ENCODE data around the gene AZU1.

The AZU1 gene

DNA sequence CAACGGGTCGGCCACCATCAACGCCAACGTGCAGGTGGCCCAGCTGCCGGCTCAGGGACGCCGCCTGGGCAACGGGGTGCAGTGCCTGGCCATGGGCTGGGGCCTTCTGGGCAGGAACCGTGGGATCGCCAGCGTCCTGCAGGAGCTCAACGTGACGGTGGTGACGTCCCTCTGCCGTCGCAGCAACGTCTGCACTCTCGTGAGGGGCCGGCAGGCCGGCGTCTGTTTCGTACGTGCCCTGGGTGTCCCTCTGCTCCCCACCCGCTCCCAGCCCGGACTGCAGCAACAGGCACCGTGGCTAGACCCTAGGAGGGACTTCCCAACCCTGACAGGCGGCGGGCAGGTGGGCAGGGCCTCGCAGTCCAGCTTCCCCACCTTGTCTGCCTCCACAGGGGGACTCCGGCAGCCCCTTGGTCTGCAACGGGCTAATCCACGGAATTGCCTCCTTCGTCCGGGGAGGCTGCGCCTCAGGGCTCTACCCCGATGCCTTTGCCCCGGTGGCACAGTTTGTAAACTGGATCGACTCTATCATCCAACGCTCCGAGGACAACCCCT lies 28.0 kb downstream of the AZU1 start:
- no peak for DNase-seq

DNA sequence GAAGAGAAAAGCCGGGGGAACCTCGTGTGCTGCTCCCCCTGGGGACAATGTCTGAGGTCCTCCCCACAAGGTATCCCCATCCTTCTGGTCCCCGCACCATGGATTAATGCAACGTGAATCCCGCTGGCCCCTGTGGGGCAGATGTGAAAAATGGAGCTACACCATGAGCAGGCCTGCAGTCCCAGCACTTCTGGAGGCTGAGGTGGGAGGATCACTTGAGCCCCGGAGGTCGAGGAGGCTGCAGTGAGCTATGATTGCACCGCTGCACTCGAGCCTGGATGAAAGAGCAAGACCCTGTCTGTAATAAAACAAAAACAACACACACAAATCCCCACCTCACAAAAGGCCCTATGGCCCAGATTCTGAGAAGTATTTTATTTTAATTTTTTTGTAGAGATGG lies 30.6 kb downstream of the AZU1 start:
- DNase-seq = no peak

DNA sequence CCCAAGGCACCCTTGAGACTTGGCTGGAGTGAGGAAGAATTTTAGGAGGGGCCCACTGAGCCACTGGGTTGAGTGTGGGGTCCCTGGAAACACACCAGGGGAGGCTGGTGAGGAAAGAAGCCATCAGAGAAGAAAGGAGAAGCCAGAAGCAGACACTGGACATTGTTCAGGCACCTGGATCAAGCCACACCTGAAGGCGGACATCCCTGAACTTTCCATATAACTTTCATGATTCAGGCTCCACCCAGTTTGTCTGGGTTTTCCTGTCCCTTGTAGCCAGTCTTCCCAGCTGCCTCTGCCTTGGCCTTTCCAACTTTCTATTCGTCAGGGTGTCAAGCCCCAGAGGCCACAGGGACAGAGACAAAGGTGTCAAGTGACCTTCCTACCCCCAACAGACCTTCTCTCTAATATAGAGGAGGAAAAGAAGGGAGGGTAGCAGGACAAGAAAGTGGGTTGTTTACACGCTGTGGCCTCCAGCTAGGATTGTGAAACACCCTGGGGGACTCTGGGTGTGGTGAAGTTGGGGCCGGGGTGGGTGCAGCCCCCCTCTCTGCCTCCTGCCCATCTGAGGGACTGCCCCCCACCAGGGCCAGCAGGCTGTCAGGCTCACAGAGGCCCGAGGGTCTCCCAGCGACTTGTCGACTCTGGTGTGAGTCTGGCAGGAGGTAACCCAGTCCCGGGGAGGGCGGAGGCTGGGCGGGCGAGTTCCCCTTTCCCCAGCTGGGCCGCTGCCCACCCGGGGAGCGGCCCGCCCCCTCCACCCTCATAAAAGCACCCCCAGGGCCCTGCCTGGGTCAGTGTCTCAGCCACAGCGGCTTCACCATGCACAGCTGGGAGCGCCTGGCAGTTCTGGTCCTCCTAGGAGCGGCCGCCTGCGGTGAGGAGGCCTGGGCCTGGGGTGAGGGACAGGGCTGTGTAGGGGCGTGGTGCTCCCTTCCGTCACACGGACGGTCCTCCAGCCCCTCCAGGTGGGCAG lies 31.5 kb downstream of the AZU1 start, which contains the start of gene CFD:
CFD (plus strand) TSS at position 797 of the 976 bp plus-strand sequence; CDS start at position 823, 26 bp downstream.
- DNase-seq = no peak

DNA sequence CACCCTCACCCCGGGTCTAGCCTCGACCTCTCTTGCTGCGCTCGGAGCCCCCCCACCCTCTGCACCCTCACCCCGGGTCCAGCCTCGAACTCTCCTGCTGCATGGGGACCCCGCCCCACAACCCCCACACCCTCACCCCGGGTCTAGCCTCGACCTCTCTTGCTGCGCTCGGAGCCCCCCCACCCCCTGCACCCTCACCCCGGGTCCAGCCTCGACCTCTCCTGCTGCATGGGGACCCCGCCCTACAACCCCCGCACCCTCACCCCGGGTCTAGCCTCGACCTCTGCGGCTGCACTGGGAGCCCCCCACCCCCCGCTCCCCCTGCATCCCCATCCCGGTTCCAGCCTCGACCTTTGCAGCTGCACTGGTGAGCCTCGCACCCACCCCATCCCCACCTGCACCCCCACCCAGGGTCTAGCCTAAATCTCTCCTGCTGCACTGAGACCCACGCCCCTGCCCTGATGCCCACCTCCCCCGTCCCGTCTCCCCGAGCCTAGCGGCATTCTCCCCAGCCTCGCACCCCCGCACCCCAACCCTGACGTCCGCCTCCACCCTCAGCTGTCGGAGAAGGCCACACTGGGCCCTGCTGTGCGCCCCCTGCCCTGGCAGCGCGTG lies 33.6 kb downstream of the AZU1 start:
- no peak for DNase-seq

DNA sequence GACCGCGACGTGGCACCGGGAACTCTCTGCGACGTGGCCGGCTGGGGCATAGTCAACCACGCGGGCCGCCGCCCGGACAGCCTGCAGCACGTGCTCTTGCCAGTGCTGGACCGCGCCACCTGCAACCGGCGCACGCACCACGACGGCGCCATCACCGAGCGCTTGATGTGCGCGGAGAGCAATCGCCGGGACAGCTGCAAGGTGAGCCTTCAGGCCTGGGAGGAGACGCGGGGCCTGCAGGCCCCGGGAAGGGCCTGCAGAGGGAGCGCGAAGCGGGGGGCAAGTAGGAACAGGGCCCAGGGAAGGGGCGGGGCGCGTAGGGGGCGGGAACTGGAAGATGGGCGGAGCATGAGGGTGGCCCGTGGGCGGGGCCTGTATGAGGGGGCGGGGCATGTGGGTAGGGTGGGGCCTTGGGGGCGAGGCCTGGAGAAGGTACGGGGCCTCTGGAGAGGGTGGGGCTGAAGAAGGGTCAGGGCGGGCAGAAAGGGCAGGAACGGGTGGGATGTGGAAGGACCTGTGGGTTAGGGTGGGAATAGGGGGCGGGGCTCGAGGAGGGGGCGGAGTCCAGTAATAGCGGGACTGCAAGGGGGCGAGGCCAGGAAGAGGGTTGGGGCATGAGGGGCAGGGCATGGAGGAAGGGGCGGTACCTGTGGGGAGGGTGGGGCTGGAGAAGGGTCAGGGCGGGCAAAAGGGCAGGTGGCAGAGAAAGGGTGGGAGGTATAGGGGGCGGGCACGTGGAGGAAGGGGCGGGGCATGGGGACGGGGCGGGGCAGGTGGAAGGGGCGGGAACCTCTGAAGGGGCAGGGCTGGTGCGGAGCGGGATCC lies 34.3 kb downstream of the AZU1 start:
- peak; percentile 34 for DNase-seq

DNA sequence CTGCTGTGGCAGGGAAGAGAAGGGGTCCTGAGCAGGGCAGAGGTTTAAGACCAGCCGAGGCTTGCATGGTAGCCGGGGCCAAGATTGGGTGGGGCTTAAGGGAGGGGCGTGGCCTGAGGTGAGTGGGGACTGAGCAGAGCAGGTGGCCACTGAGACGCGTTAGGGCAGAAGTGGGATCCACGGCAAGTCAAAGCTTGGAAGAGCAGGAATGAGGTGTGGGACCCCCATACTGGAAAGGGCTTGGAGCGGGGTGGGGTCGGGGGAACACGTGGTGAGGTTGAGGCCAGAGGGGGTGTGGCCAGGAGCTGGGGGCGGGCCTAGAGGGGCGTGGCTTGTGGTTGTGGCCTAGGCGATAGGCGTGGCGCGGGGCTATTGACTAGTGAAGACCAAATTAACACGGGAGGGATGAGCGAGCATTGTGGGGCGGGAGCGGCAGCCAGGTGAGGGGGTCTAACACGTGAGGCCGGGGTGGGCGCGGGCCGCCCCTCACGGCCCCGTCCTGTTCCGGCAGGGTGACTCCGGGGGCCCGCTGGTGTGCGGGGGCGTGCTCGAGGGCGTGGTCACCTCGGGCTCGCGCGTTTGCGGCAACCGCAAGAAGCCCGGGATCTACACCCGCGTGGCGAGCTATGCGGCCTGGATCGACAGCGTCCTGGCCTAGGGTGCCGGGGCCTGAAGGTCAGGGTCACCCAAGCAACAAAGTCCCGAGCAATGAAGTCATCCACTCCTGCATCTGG lies 35.1 kb downstream of the AZU1 start:
- peak; percentile 79 for DNase-seq

DNA sequence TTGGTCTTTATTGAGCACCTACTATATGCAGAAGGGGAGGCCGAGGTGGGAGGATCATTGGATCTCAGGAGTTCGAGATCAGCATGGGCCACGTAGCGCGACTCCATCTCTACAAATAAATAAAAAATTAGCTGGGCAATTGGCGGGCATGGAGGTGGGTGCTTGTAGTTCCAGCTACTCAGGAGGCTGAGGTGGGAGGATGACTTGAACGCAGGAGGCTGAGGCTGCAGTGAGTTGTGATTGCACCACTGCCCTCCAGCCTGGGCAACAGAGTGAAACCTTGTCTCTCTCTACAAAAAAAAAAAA lies 35.6 kb downstream of the AZU1 start:
- DNase-seq = no peak

DNA sequence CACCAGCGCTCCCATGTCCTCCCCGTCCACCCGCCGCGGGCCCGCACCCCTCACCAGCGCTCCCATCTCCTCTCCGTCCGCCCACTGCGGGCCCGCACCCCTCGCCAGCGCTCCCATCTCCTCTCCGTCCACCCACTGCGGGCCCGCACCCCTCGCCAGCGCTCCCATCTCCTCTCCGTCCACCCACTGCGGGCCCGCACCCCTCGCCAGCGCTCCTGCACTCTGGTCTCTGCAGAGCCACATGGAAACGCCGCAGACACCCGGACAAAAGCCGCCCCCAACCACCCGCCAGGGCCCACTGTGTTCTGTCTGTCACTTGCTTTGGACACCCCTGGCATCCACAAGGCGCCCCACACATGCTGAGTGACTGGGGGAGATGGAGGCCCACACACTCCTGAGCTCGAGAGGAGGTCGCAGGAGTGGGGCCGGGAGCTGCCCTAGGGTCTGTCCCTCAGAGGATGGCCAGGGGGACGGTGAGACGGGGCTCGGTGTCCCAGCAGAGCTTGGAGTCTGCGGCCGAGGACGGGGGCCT lies 39.2 kb downstream of the AZU1 start:
- DNase-seq = no peak

DNA sequence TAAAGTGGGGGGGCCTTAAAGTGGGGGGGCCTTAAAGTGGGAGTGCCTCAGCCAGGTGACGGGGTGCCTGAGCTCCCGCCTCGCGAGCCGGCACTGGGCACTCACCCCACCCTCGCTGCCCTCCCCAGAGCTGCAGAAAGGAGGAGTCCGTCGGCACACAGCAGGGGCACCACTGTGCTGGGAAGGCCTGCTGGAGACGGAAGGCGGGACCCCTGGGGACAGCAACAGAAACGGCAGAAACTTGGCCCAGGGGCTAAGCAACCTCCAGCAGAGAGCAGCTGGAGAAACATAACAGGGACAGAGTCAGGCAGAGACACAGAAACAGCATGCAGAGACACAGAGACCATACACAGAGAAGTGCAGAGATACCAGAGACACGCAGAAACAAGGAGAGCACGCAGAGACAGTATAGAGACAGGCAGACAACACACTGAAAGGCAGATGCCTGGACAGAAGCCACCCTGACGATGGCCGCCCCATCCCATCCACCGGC lies 39.7 kb downstream of the AZU1 start:
- DNase-seq = peak; percentile 33

DNA sequence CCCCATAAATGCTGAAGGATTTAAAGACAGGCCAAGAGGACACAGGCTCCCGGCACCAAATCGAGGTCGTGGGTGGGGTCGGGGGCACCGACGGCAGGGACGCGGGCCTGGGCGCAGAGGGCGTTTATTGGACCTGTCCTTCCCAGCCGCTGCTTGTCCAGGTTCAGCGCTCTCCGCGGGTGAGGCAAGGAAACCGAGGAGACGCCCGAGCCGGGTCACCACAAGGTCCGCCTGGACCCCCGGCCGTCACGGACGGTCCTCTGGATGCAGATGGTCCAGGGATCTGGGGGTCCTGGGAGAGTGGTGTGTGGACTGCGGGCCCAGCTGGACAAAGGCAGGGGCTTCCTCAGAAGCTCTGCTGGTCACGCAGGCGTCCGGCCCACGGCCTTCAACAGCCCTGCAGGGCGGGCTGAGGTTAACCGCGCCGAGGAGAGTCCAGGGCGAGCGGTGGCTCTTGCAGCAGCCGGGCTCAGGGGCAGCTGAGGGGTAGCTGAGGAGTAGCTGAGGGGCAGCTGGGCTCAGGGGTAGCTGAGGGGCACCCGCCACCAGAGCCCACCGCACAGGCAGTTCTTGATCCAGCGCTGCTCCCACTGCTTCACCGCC lies 40.3 kb downstream of the AZU1 start:
- no peak for DNase-seq

DNA sequence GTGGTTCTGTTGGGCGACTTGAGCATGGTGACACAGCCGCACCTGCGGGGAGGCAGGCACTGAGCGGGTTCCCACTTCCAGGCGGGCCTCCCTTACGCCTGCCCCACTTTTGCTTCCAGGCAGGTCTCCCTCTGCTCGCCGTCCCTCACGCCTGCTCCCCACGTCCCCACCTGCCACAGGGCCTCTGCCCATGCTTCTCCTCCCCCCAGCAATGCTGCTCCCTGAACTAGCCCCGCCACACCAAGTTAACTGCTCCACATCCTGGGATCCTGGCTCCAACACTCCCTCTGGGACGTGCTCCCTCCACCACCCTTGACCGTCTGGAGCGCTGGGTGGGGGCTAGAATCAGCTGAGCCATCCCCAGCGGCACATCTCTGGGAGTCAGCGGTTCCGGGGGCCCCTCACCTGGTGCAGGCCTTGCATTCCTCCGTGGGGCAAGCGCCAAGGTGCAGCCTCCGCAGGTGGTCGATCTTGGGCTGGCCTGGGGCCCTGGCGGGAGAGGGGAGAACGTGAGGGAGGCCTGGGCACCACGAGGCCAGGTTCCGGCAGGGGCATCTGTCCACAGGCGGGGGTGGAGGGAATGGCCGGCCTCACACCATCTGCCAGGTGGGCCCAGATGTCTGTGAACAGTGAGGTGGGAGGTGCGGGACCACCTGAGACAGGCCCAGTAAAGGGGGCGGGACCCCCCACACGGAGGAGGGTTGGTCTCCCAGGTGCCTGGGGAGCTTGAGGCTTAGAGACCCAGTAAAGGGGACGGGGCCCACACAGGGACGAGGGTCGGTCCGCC lies 41.0 kb downstream of the AZU1 start:
- no peak for DNase-seq

DNA sequence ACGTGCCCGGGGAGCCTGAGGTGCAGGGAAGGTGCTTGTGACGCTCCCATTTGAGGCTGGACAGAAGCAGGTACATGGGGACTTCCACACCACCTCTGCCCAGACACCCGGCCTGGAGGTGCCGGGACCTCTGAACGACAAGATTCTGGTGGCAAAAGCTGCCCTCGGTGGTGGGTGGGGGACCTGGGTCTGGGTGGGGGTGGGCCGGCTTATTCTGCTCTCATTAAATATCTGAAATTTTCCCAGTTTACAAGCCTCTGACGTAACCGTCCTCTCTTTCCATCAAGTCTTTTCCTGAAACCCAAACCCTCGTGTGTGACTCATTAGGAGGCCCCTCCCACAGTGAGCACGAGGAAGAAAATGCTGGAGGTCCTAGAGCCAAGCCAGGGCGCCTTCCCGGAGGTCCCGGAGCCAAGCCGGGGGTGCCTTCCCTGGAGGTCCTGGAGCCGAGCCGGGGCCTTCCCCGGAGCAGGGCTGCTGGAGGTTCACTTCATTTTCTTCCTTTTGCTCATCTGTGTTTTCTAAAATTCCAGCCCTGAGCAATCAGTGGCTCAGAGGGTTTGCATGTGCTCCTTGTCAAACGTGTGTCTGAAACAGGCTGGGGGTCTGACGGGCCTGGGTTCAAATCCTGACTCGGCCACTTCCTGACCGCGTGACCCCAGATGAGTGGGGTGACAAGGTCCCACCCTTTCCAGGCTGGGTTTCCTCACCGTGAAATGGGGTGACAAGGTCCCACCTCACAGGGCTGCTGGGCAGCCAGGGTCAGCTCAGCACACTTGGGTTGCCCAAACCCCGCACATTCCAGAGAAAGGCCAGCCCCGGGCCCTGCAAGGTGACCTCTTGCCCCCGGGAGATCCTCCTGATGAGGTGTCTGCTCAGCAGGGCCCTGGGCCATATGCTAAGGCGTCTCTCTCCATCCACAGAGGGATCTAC lies 41.9 kb downstream of the AZU1 start:
- no peak for DNase-seq

DNA sequence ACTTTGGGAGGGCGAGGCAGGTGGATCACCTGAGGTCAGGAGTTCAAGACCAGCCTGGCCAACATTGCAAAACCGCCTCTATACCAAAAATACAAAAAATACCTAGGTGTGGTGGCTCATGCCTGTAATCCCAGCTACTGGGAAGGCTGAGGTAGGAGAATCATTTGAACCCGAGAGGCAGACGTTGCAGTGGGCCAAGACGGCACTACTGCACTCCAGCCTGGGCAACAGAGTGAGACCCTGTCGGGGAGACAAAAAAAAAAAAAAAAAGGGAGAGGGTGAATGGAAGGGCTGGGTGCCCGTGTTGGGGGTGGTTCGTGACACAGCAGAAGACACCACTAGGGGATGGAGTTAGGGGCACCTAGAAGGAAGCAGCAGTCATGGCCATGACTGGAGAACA lies 42.7 kb downstream of the AZU1 start:
- DNase-seq = no peak

DNA sequence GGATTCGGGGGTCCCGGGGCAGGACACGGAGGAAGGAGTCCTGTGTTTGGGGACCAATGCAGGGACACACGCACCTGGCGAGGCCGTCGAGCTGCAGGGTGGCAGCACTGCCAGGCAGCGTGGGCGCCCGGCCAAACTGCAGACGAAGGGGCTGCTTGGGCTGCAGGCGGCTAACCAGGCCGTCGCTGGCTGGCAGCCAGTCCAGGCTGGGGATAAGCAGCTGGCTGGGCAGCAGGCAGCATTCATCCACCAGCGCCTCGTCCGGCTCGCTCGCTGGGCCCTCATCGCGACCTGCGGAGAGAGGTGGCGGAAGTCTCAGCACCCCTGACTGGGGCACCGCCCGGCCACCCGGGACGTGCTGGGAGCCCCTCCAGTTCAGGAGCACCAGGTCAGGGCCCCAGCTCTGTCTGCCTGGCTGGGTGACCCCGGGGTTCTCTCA lies 43.3 kb downstream of the AZU1 start:
- DNase-seq = no peak

DNA sequence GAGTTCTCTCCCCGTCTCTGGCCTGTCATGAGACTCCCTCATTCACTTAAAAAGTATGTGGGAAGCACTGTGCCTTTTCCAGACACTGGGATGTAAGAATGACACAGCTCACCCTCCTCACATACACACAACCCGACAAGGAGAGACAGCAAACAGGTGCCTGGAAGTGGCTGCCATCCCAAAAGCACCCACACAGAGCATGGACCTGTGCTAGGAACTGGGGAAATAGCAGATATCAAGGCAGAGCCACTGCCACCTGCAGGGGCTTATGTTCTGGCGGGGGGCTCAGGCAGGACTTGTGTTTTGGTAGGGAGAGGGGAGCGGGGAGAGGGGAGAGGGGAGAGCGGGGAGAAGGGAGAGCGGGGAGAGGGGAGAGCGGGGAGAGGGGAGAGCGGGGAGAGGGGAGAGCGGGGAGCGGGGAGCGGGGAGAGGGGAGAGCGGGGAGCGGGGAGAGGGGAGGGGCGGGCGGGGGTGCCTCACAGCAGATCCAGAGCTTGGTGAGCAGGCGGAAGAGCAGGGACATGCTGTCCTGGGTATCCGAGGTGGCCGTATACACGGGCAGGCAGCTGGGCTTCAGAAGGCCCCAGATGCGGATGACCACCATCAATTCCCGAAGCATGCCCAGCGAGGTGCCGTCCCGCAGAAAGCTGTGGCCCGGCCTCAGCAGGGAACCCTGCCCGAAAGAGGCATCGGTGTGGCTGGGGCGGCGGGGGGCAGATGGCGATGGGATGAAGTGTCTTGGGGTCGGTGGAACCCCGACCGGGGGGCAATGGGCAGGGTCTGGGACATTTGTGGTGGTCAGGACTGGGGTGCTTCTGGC lies 44.0 kb downstream of the AZU1 start:
- no peak for DNase-seq

DNA sequence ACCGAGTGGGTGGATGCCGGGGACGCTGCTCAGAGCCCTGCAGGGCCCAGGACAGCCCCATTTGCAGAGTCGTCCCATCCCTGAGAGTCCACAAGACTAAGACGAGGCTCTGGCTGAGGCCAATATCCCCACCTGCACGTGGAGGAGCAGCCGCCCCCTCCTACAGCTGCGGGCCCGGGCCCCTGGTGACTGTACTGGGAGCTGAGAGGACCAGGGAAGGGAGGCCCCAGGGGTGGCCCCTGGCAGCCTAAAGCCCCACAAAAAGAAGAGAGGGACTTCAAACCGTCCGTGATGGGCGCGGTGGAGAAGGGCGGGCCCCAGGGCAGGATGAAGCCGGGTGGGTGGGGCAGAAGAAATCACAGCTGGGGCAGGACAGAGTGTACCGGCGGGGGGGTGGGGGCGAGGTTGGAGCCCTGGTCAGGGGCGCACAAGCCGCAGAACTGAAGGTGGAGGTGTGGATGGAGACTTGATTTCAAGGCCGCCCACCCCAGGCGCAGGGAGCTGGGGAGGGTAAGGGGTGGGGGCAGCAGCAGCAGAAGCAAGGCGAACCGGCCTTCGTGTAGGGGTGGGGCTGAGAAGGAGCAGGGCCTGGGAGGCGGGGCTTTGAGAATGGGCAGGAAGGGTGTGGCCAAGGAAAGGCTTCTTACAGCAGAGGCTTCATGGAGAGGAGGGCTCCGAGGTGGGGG lies 44.8 kb downstream of the AZU1 start:
- DNase-seq = no peak

DNA sequence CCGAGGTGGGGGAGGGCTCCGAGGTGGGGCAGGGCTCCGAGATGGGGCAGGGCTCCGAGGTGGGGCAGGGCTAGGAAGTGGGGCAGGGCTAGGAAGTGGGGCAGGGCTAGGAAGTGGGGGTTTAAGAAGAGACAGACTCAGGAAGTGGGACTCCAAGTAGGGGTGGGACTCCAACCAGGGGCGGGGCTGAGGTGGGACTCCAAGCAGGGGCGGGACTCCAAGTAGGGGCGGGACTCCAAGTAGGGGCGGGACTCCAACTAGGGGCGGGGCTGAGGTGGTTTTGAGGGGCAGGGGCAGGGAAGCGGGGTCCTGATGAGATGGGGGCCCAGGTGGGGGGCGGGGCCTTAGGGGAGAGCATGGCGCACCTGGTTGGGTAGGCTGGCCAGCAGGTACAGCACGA lies 45.4 kb downstream of the AZU1 start:
- DNase-seq = no peak

DNA sequence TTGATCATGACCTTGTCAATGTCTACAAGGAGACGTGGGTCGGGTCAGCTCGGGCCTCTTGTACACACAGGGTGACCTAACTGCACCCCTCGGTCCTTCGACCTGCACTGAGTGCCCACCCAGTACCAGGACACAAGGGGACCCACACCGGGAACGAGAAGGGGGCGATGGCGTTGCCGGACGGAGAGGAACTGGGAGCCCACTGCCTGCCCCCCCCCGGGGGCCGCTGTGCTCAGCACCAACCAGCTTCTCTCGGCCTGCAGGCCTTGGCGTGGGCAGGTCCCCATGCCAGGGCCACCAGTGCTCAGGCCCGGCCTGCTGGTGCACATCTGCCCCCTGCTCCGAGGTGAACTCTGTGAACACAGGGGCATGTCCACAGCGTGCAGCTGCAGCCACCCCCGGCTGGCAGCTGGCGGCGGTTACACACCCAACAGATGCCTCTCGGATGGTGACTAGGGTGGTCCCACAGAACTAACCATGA lies 46.0 kb downstream of the AZU1 start:
- no peak for DNase-seq
